Central memory CD8-positive, alpha-beta T cell (primary cell): ENCODE results near the gene TWNK.
A peak's percentile ranks its signal among the peaks of the same experiment; 100 is the strongest.

Experiments used
- ATAC-seq: fragments of 150-1000 bp; cut with Tn5 transposase; replicated peaks from 2 replicates; pipeline ENCODE4 v1.10.0; 2022; ENCODE audit warnings: mild to moderate bottlenecking, moderate FRiP score, moderate number of reproducible peaks; ENCODE audit not compliant: poor library complexity, severe bottlenecking; ENCODE audit errors: extremely low read depth
- DNase-seq, 2 donors: peaks; one replicate each; pipeline ENCODE4 v3.0.0; 2021; ENCODE audit warnings: low spot score in 2 of 2
- H3K27ac Mint-ChIP-seq: one replicate; pipeline ENCODE4 v1.8.0; 2022; ENCODE audit warnings: low read depth, mild to moderate bottlenecking, moderate library complexity, mixed read lengths
- H3K27me3 Mint-ChIP-seq: one replicate; pipeline ENCODE4 v1.8.0; 2022; ENCODE audit warnings: mixed read lengths
- H3K36me3 Mint-ChIP-seq: one replicate; pipeline ENCODE4 v1.8.0; 2022; ENCODE audit warnings: mild to moderate bottlenecking, moderate library complexity, mixed read lengths; ENCODE audit not compliant: insufficient read depth
- H3K4me1 Mint-ChIP-seq: one replicate; pipeline ENCODE4 v1.8.0; 2022; ENCODE audit warnings: mixed read lengths
- H3K4me3 Mint-ChIP-seq: one replicate; pipeline ENCODE4 v1.8.0; 2022; ENCODE audit warnings: mild to moderate bottlenecking, moderate library complexity, mixed read lengths
- H3K9me3 Mint-ChIP-seq: one replicate; pipeline ENCODE4 v1.8.0; 2022; ENCODE audit warnings: mixed read lengths

Gene TWNK

GRCh38 chr10:101021239-101021638, 33.9 kb downstream of the TWNK start:
- ATAC-seq: no peak
- no peaks in the 10 kb centered on the region for H3K4me1 Mint-ChIP-seq
- H3K27me3 Mint-ChIP-seq: peaks cover 58% of the 10 kb centered on the region

GRCh38 chr10:101021692-101022251, 34.4 kb downstream of the TWNK start:
- H3K27me3 Mint-ChIP-seq: peaks cover 52% of the 10 kb centered on the region
- H3K27ac Mint-ChIP-seq: no peak overlapping the region
- no peaks in the 10 kb centered on the region for H3K36me3 Mint-ChIP-seq
- ATAC-seq: no peak
- DNase-seq: no peak
- H3K4me3 Mint-ChIP-seq: no peak overlapping the region
- no peaks in the 10 kb centered on the region for H3K9me3 Mint-ChIP-seq
- H3K4me1 Mint-ChIP-seq: no peaks in the 10 kb centered on the region

More at GRCh38 chr10:101021239-101021638, 33.9 kb downstream of the TWNK start:
- Mint-ChIP-seq H3K4me3 (no peak overlapping the region), H3K9me3 (no peaks in the 10 kb centered on the region), H3K27ac (no peak overlapping the region), H3K36me3 (no peaks in the 10 kb centered on the region)
- DNase-seq: no peak

GRCh38 chr10:101022967-101023705, 35.8 kb downstream of the TWNK start:
- no peaks in the 10 kb centered on the region for H3K4me1 Mint-ChIP-seq
- H3K4me3 Mint-ChIP-seq: no peak overlapping the region

GRCh38 chr10:101027106-101027720, 39.9 kb downstream of the TWNK start:
- H3K9me3 Mint-ChIP-seq: no peaks in the 10 kb centered on the region
- peaks cover 8% of the 10 kb centered on the region for H3K36me3 Mint-ChIP-seq
- peaks cover 14% of the 10 kb centered on the region for H3K27me3 Mint-ChIP-seq
- peaks cover 14% of the 10 kb centered on the region for H3K4me1 Mint-ChIP-seq
- no peak overlapping the region for H3K4me3 Mint-ChIP-seq
- no peak for DNase-seq
- H3K27ac Mint-ChIP-seq: no peak overlapping the region
- ATAC-seq: no peak

More at GRCh38 chr10:101022967-101023705, 35.8 kb downstream of the TWNK start:
- H3K27me3 Mint-ChIP-seq: peaks cover 49% of the 10 kb centered on the region
- DNase-seq: no peak
- H3K36me3 Mint-ChIP-seq: no peaks in the 10 kb centered on the region
- no peak overlapping the region for H3K27ac Mint-ChIP-seq
- H3K9me3 Mint-ChIP-seq: no peaks in the 10 kb centered on the region
- ATAC-seq: no peak

- H3K27ac Mint-ChIP-seq: no peak overlapping the region
These were observed 41.3 kb downstream of the TWNK start for GRCh38 chr10:101028446-101029337.

GRCh38 chr10:101029520-101030295, 42.4 kb downstream of the TWNK start:
- peak overlapping the region; percentile 83 for H3K4me3 Mint-ChIP-seq
- H3K36me3 Mint-ChIP-seq: peaks cover 8% of the 10 kb centered on the region
- no peak overlapping the region for H3K27ac Mint-ChIP-seq
- H3K27me3 Mint-ChIP-seq: peaks cover 14% of the 10 kb centered on the region
- DNase-seq: no peak
- H3K9me3 Mint-ChIP-seq: no peaks in the 10 kb centered on the region
- peaks cover 29% of the 10 kb centered on the region for H3K4me1 Mint-ChIP-seq
- ATAC-seq: no peak

More at GRCh38 chr10:101028446-101029337, 41.3 kb downstream of the TWNK start:
- no peak overlapping the region for H3K4me3 Mint-ChIP-seq
- H3K4me1 Mint-ChIP-seq: peaks cover 27% of the 10 kb centered on the region
- no peak for DNase-seq
- H3K9me3 Mint-ChIP-seq: no peaks in the 10 kb centered on the region
- ATAC-seq: no peak
- peaks cover 14% of the 10 kb centered on the region for H3K27me3 Mint-ChIP-seq
- H3K36me3 Mint-ChIP-seq: peaks cover 8% of the 10 kb centered on the region

GRCh38 chr10:101030496-101031127, 43.3 kb downstream of the TWNK start:
- peaks cover 14% of the 10 kb centered on the region for H3K27me3 Mint-ChIP-seq
- peak overlapping the region; percentile 83 for H3K4me3 Mint-ChIP-seq
- no peak for ATAC-seq
- DNase-seq: no peak
- peaks cover 8% of the 10 kb centered on the region for H3K36me3 Mint-ChIP-seq
- peaks cover 29% of the 10 kb centered on the region for H3K4me1 Mint-ChIP-seq
- H3K9me3 Mint-ChIP-seq: no peaks in the 10 kb centered on the region
- H3K27ac Mint-ChIP-seq: peak overlapping the region; percentile 82

GRCh38 chr10:101031128-101031795, 43.9 kb downstream of the TWNK start, which contains the start of the genes PDZD7 and SFXN3:
Gene PDZD7 (minus strand): TSS chr10:101031129. CDS start chr10:101030219, 910 bp downstream.
Gene SFXN3 (plus strand): TSS chr10:101031234. CDS start chr10:101034695, 3,461 bp downstream.
- Mint-ChIP-seq H3K4me1 (peaks cover 29% of the 10 kb centered on the region), H3K36me3 (peaks cover 8% of the 10 kb centered on the region), H3K27me3 (peaks cover 14% of the 10 kb centered on the region), H3K9me3 (no peaks in the 10 kb centered on the region), H3K27ac (peak within 1 kb of the TSS; percentile 82), H3K4me3 (peak within 1 kb of the TSS; percentile 83)
- ATAC-seq (peak; percentile 84), DNase-seq (peak; percentile 92 to 93)

GRCh38 chr10:101031796-101032636, 44.7 kb downstream of the TWNK start:
- H3K4me3 Mint-ChIP-seq: peak overlapping the region; percentile 83
- H3K36me3 Mint-ChIP-seq: peaks cover 8% of the 10 kb centered on the region
- H3K9me3 Mint-ChIP-seq: no peaks in the 10 kb centered on the region
- peaks cover 14% of the 10 kb centered on the region for H3K27me3 Mint-ChIP-seq
- H3K4me1 Mint-ChIP-seq: peaks cover 29% of the 10 kb centered on the region
- peak; percentile 56 to 66 for DNase-seq
- ATAC-seq: peak; percentile 55
- H3K27ac Mint-ChIP-seq: peak overlapping the region; percentile 82

- Mint-ChIP-seq H3K27me3 (peaks cover 7% of the 10 kb centered on the region), H3K9me3 (no peaks in the 10 kb centered on the region), H3K4me1 (peaks cover 29% of the 10 kb centered on the region), H3K27ac (peak overlapping the region; percentile 82), H3K36me3 (peaks cover 12% of the 10 kb centered on the region), H3K4me3 (peak overlapping the region; percentile 83)
- ATAC-seq (peak; percentile 9), DNase-seq (no peak)
These were observed 45.4 kb downstream of the TWNK start for GRCh38 chr10:101032637-101033224.
